ENCODE measurements around the gene ADAMTS17.

ADAMTS17 gene

GRCh38 chr15:100249096-100249815 is 92.5 kb downstream of the ADAMTS17 start:
- Histone ChIP-seq H3K4me2 (ENCODE audit: low read depth, low read length, poor library complexity, severe bottlenecking) (no peak overlapping the region), H3K9me2 (replicated peaks; ENCODE audit: low read depth, low read length) (no peaks in the 10 kb centered on the region), H3K79me2 (ENCODE audit: insufficient read depth, low read length) (no peaks in the 10 kb centered on the region), H3K36me3 (ENCODE audit: insufficient read depth, low read length) (no peaks in the 10 kb centered on the region), H3F3A (ENCODE audit: low read depth) (no peaks in the 10 kb centered on the region), H3K9ac (ENCODE audit: low read depth, low read length, poor library complexity, severe bottlenecking) (no peak overlapping the region), H2AFZ (ENCODE audit: low read length) (no peak overlapping the region), H3K4me3 (ENCODE audit: low read length, poor library complexity, severe bottlenecking) (no peak overlapping the region), H3K27me3 (ENCODE audit: insufficient read depth, low read length, poor library complexity, severe bottlenecking) (no peaks in the 10 kb centered on the region), H3K9me3 (ENCODE audit: insufficient read depth, low read depth, low read length) (no peaks in the 10 kb centered on the region), H3K4me1 (ENCODE audit: insufficient read depth, low read length, poor library complexity, severe bottlenecking) (peaks cover 14% of the 10 kb centered on the region), H4K20me1 (ENCODE audit: insufficient read depth, low read length, poor library complexity, severe bottlenecking) (no peaks in the 10 kb centered on the region)
- TF ChIP-seq EZH2phosphoT487 (IDR thresholded peaks at IDR 0.05; ENCODE audit: borderline replicate concordance): no peak
- TF ChIP-seq CTCF (conservative IDR thresholded peaks at IDR 0.05; ENCODE audit: low read length): no peak

- Histone ChIP-seq H2AFZ (ENCODE audit: low read length) (no peak overlapping the region), H3K36me3 (ENCODE audit: insufficient read depth, low read length) (no peaks in the 10 kb centered on the region), H3K4me2 (ENCODE audit: low read depth, low read length, poor library complexity, severe bottlenecking) (no peak overlapping the region), H3K9me3 (ENCODE audit: insufficient read depth, low read depth, low read length) (no peaks in the 10 kb centered on the region), H4K20me1 (ENCODE audit: insufficient read depth, low read length, poor library complexity, severe bottlenecking) (no peaks in the 10 kb centered on the region), H3K9ac (ENCODE audit: low read depth, low read length, poor library complexity, severe bottlenecking) (no peak overlapping the region), H3K4me3 (ENCODE audit: low read length, poor library complexity, severe bottlenecking) (no peak overlapping the region), H3K27me3 (ENCODE audit: insufficient read depth, low read length, poor library complexity, severe bottlenecking) (no peaks in the 10 kb centered on the region), H3F3A (ENCODE audit: low read depth) (no peaks in the 10 kb centered on the region), H3K4me1 (ENCODE audit: insufficient read depth, low read length, poor library complexity, severe bottlenecking) (peaks cover 6% of the 10 kb centered on the region), H3K79me2 (ENCODE audit: insufficient read depth, low read length) (no peaks in the 10 kb centered on the region), H3K9me2 (replicated peaks; ENCODE audit: low read depth, low read length) (no peaks in the 10 kb centered on the region)
- no peak for TF ChIP-seq CTCF (conservative IDR thresholded peaks at IDR 0.05; ENCODE audit: low read length)
- TF ChIP-seq EZH2phosphoT487 (IDR thresholded peaks at IDR 0.05; ENCODE audit: borderline replicate concordance): no peak
Observed at GRCh38 chr15:100248236-100248635, 93.5 kb downstream of the ADAMTS17 start.

DNA sequence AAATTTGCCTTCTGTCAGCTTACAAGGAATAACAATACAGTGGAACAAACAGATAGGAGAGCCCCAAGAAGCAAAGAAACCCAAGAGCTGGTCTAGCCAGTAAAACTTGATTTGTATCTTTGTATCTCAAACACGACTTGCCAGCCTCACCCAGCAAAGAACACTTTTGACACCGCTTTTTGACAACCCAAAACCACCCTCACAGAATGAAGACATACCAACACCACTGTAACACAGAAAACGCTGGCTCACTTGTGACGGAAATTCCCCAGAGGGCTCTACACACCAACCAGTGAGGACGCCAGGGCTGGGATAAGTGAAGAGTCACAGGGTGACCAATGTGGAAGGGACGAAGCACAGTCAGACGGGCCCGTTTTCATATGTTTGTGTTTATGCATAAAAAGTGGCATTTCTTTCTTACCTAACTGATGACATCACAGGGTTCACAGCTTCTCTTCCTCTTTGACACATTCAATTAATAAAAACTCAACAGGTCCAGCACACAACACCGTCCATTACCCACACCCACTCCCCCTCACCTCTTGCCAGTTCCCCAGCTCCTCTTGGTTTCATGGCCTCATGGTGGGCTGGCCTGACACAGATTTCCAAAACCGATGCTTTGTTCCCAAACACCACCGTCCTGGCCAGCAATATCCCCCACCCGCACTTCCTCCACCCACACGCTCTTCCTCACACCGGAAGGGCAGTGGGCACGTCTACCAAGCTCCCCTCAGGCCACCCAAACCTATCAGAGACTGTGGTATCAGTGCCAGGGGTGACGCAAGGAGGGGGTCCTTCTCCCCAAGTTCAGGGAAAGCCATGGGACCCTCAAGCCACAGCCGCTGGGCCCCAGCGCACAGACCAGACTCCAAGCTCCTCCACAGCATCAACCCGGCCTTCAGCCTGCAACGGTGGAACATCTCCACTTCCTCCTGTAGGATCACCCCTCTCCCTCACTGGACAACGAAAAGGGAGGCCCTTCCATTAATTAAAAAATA is 94.2 kb downstream of the ADAMTS17 start:
- no peak overlapping the region for H3K4me2 ChIP-seq (ENCODE audit: low read depth, low read length, poor library complexity, severe bottlenecking)
- H3K9ac ChIP-seq (ENCODE audit: low read depth, low read length, poor library complexity, severe bottlenecking): no peak overlapping the region
- H3K27me3 ChIP-seq (ENCODE audit: insufficient read depth, low read length, poor library complexity, severe bottlenecking): no peaks in the 10 kb centered on the region
- no peaks in the 10 kb centered on the region for H3K79me2 ChIP-seq (ENCODE audit: insufficient read depth, low read length)
- H3K4me1 ChIP-seq (ENCODE audit: insufficient read depth, low read length, poor library complexity, severe bottlenecking): peaks cover 6% of the 10 kb centered on the region
- H3K36me3 ChIP-seq (ENCODE audit: insufficient read depth, low read length): no peaks in the 10 kb centered on the region
- no peaks in the 10 kb centered on the region for H3K9me3 ChIP-seq (ENCODE audit: insufficient read depth, low read depth, low read length)
- no peak for TF ChIP-seq EZH2phosphoT487 (IDR thresholded peaks at IDR 0.05; ENCODE audit: borderline replicate concordance)
- no peak for TF ChIP-seq CTCF (conservative IDR thresholded peaks at IDR 0.05; ENCODE audit: low read length)
- no peaks in the 10 kb centered on the region for H3K9me2 ChIP-seq (replicated peaks; ENCODE audit: low read depth, low read length)
- H4K20me1 ChIP-seq (ENCODE audit: insufficient read depth, low read length, poor library complexity, severe bottlenecking): no peaks in the 10 kb centered on the region
- no peaks in the 10 kb centered on the region for H3F3A ChIP-seq (ENCODE audit: low read depth)
- H3K4me3 ChIP-seq (ENCODE audit: low read length, poor library complexity, severe bottlenecking): no peak overlapping the region
- H2AFZ ChIP-seq (ENCODE audit: low read length): no peak overlapping the region
